ENCODE data around the gene NR2F1-AS1. TPM values are rescaled to one million over a fixed set of nuclear protein-coding genes. Genes with fewer than 3 reads are reported as not detected.

Gene NR2F1-AS1
- polyA plus RNA-seq, 1 experiment: 29.9 TPM

DNA sequence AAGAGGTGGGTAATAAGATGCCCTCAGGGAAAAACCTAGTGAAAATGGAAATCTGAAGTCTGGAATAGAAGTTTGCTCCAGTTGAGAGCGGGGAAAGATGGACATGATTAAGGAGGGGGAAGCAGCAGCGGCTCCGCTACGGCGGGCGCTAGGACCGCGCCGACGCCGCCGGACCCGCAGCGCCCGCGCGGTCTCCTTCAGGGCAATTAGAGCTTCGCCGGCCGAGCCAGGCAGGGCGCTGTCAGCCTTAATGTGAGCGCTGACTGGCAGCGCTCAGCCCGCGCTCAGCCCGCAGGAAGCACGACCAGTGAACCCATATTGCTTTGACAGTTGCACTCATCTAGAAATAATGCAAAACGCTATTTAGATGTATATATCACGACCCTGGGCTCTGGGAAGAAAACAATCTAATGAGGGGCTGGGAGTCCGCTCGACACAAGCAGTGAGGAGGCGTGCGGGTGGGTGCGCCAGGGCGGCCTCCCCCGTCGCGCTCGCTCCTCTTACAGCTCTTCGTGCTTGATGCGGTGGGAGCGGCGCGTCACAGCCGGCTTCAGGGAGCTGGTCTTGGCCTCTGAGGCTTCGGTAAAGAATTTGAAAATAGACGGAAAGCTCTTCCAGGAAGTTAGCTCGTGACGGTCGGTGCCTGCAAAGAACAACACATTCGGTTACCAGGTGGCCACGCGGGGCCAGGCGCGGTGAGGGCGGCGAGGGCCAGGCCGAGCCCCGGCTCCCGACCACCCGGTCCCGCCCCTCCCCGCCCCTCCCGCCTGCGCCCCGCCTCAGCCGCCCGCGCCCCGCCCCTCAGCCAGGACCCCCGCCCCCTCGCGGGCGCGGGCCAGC is 39.7 kb upstream of the NR2F1-AS1 start:
- Histone ChIP-seq H3K27me3 (ENCODE audit: control insufficient read depth, insufficient read depth, low read length) (no peaks in the 10 kb centered on the region), H3K9me3 (ENCODE audit: control insufficient read depth, insufficient read depth, low read length) (no peaks in the 10 kb centered on the region), H3K4me3 (ENCODE audit: low read depth, low read length) (peak overlapping the region; percentile 72), H3K27ac (ENCODE audit: low read depth, low read length) (peak overlapping the region; percentile 59)
- POLR2A ChIA-PET: interaction anchor here (0.7 to 2.0 kb wide), 5 partner anchors 8 to 1556 kb away, joined by 3 to 7 read pairs (median 4); partner anchors contain the start of gene NR2F1
- CTCF ChIA-PET: interaction anchor here (0.6 to 5.5 kb wide), 10 partner anchors 9 to 287 kb away, joined by 3 to 38 read pairs (median 4); no protein-coding TSS in a partner anchor
- DNase-seq (ENCODE audit: low read depth, low spot score): no peak
- TF ChIP-seq, protein P1, sequence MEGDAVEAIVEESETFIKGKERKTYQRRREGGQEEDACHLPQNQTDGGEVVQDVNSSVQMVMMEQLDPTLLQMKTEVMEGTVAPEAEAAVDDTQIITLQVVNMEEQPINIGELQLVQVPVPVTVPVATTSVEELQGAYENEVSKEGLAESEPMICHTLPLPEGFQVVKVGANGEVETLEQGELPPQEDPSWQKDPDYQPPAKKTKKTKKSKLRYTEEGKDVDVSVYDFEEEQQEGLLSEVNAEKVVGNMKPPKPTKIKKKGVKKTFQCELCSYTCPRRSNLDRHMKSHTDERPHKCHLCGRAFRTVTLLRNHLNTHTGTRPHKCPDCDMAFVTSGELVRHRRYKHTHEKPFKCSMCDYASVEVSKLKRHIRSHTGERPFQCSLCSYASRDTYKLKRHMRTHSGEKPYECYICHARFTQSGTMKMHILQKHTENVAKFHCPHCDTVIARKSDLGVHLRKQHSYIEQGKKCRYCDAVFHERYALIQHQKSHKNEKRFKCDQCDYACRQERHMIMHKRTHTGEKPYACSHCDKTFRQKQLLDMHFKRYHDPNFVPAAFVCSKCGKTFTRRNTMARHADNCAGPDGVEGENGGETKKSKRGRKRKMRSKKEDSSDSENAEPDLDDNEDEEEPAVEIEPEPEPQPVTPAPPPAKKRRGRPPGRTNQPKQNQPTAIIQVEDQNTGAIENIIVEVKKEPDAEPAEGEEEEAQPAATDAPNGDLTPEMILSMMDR (IDR thresholded peaks at IDR 0.05; ENCODE audit: low read depth, low read length): no peak

DNA sequence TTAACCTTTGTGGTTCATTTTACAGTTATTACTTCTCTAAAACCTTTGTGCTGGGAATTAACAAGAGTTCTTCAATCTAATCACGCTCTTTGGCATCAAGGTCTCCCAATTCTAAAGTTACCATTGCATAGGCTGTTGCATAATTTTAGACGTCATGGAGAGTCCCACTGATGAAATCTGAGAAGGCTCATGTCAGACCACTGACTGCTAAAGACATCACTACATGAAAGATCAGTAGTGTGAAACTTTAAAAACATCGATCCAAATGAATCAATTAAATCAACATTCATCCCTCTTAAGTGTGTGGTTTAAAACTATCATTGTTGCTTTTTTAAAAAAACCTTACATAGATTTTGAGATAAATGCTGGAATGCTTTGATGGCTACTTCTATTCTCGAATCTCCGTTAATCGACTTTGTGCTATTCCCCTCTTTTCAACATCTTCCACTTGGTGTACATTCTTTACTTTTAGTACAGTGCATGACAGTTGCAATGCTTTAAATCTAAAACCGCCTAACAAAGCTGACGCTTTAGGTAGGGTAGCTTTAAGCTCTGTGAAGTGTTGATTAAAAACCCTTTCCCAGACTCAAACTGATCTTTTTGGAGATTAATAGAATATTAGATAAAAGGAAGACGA is 35.6 kb upstream of the NR2F1-AS1 start:
- POLR2A ChIA-PET: no interaction called here
- Histone ChIP-seq H3K4me3 (ENCODE audit: low read depth, low read length) (no peak overlapping the region), H3K27me3 (ENCODE audit: control insufficient read depth, insufficient read depth, low read length) (peaks cover 7% of the 10 kb centered on the region), H3K9me3 (ENCODE audit: control insufficient read depth, insufficient read depth, low read length) (no peaks in the 10 kb centered on the region; the same call in 1 of the 2 replicates), H3K27ac (ENCODE audit: low read depth, low read length) (no peak overlapping the region)
- DNase-seq (ENCODE audit: low read depth, low spot score): no peak
- TF ChIP-seq, protein P1 (IDR thresholded peaks at IDR 0.05; ENCODE audit: low read depth, low read length): no peak
- CTCF ChIA-PET: interaction anchor here (5.5 kb wide), 1 partner anchor 9 kb away, joined by 38 read pairs; no protein-coding TSS in a partner anchor

DNA sequence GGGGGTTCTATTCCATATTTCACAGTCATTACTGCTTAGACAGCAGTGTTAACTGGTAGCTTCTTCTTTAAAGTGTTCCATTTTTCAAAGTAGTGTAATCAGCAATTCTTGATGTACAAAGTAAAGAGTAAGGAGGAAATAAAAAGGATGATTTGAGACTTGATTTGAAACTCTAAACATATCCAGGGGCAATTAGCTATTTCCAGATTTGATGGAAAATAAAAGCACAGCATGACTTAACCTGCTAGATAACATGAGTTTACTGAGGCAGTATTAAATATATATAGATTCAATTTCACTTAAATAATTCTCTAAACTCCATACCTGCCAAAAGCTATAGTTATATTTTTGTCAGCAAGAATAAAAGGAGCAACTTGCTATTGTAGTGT is 31.8 kb upstream of the NR2F1-AS1 start:
- Histone ChIP-seq H3K27me3 (ENCODE audit: control insufficient read depth, insufficient read depth, low read length) (peaks cover 21% of the 10 kb centered on the region), H3K4me3 (ENCODE audit: low read depth, low read length) (no peak overlapping the region), H3K27ac (ENCODE audit: low read depth, low read length) (no peak overlapping the region), H3K9me3 (ENCODE audit: control insufficient read depth, insufficient read depth, low read length) (no peaks in the 10 kb centered on the region; the same call in 1 of the 2 replicates)
- CTCF ChIA-PET: interaction anchor here (0.6 to 1.8 kb wide), 4 partner anchors 10 to 188 kb away, joined by 4 to 9 read pairs (median 5); no protein-coding TSS in a partner anchor
- DNase-seq (ENCODE audit: low read depth, low spot score): no peak
- TF ChIP-seq, protein P1 (IDR thresholded peaks at IDR 0.05; ENCODE audit: low read depth, low read length): no peak
- POLR2A ChIA-PET: interaction anchor here (1.5 kb wide), 1 partner anchor 8 kb away, joined by 4 read pairs; no protein-coding TSS in a partner anchor

DNA sequence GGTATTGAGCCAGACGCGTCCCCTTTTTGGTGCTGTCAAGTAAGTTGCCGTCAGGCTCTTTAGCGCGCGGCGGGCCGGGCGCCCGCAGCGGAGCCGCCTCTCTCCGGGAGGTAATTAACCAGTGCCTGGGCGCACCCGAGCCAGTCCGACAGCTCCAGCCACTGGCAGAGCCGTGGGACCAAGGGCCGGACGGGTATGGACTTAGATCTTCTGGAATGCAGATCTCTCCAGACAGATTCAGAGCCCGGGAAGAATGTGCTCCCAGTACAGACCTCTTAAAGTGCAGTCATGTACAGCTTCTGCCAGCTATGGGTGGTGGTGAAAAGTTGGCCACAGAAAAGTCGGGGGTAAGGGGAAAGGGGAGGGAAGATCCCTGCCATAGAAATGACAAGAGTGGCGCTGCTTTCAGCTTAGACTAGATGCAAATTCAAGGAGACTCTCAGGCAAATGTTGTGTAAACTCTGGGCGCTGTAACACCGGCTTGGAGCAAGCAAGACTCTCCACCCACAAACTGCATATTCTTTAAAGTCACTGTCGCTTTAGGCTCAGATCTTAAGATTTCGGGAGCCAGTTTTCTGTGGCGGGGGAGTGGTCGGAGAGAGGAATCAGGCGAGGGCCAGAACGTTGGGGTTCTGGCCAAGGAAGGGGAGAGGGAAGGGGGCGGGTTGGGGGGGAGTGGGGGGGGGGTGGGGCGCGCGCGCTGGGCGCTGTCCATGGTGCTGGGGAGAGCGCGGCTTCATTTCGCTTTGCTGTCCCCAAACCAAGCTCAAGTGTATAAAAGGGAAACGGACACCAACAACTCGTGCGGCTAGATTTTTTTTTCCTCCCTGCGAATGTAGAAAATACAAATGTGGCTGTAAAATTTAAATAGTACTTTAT is 31.2 kb upstream of the NR2F1-AS1 start:
- H3K27ac ChIP-seq (ENCODE audit: low read depth, low read length): no peak overlapping the region
- ChIA-PET CTCF (interaction anchor here (0.6 to 1.8 kb wide), 5 partner anchors 8 to 189 kb away, joined by 3 to 9 read pairs (median 4); no protein-coding TSS in a partner anchor), POLR2A (interaction anchor here (0.7 to 1.5 kb wide), 2 partner anchors 8 to 192 kb away, joined by 3 to 4 read pairs; no protein-coding TSS in a partner anchor)
- DNase-seq (ENCODE audit: low read depth, low spot score): no peak
- peaks cover 21% of the 10 kb centered on the region for H3K27me3 ChIP-seq (ENCODE audit: control insufficient read depth, insufficient read depth, low read length)
- TF ChIP-seq, protein P1 (IDR thresholded peaks at IDR 0.05; ENCODE audit: low read depth, low read length): no peak
- H3K4me3 ChIP-seq (ENCODE audit: low read depth, low read length): peak overlapping the region; percentile 45
- no peaks in the 10 kb centered on the region; the same call in 1 of the 2 replicates for H3K9me3 ChIP-seq (ENCODE audit: control insufficient read depth, insufficient read depth, low read length)
